HG03460 (cell line): ENCODE measurements around the gene KCNF1.

Experiments
- ATAC-seq: cut with Tn5 transposase; IDR thresholded peaks from one replicate; pipeline ENCODE4 v1.9.1; 2021; ENCODE audit not compliant: unreplicated experiment

The KCNF1 gene

GRCh38 chr2:10879624-10880585 lies 31.8 kb upstream of the KCNF1 start:
- ATAC-seq = no peak

- no peak for ATAC-seq
Observed at GRCh38 chr2:10880586-10881321, 31.0 kb upstream of the KCNF1 start.

- no peak for ATAC-seq
Observed at GRCh38 chr2:10882568-10882967, 29.2 kb upstream of the KCNF1 start.

DNA sequence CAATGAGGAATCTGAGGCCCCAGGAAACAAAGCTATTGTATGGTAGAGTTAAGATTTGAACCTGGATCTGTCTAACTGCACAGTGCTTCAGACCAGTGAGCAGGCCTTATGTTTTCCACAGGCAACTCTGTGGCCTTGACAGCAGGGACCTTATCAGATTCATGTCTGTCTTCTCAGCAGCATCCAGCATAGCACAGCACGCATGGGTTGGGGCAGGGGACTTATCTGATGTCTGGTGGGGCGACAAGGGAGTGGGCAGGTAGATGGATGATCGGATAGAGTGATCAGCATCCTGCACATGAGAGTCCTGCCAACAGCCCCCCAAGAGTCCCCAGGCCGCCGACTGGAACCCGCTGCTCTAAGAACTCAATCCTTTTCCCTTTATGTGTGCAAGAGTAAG lies 28.7 kb upstream of the KCNF1 start:
- no peak for ATAC-seq

- no peak for ATAC-seq
Observed at GRCh38 chr2:10883801-10884478, 27.8 kb upstream of the KCNF1 start.

GRCh38 chr2:10884574-10884975 lies 27.2 kb upstream of the KCNF1 start:
- no peak for ATAC-seq

DNA sequence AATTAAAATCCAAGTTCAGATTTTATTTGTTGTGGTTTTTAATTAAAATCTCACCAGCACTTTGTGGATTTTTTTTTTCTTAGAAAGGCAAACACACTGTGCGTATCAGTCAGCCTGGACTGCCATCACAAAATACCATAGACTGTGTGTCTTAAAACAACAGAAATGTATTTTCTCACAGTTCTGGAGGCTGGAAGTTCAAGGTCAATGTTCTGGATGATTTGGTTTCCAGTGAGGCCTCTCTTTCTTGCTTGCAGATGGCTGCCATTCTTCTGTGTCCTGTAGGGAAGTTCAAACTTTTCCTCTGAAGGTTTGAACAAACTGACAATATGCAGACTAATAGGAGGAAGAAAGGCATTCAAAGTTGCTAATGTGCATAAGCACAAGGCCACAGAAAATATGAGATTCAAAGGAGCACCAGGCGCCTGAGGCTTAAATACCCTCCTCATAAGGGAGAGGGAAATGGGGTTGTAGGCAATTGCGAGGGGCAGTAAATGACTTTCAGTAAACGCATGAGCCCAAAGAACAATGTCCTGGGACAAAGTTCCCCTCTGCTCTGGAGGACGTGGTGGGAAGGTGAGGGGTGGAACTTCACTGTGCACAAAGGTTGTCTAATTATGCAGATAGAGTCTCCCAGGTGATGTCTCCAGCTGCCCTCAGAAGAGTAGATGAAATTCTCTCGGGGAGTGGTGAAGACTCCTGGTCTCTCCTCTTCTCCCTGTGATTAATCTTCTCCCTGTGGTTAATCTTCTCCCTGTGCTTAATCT lies 26.5 kb upstream of the KCNF1 start:
- no peak for ATAC-seq

DNA sequence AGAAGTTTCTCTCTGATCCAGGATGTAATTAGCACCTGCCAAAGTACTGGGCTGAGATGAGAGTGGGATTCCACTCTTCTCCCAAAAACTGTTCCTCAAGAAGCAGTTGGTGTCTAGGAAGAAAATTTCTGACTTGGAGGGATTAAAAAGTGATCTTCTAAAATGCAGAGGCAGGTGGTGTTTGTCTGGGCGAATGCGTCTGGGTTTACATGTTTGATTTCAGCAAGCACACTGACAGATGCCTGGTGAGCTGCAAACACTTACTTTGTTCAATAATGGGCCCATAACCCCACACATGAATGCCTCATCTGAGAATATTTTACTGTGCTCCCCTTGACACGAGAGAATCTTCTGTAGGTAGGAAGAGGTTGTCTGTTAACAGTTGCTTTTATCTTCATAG lies 24.3 kb upstream of the KCNF1 start:
- no peak for ATAC-seq

GRCh38 chr2:10889651-10890215 lies 22.0 kb upstream of the KCNF1 start:
- no peak for ATAC-seq

DNA sequence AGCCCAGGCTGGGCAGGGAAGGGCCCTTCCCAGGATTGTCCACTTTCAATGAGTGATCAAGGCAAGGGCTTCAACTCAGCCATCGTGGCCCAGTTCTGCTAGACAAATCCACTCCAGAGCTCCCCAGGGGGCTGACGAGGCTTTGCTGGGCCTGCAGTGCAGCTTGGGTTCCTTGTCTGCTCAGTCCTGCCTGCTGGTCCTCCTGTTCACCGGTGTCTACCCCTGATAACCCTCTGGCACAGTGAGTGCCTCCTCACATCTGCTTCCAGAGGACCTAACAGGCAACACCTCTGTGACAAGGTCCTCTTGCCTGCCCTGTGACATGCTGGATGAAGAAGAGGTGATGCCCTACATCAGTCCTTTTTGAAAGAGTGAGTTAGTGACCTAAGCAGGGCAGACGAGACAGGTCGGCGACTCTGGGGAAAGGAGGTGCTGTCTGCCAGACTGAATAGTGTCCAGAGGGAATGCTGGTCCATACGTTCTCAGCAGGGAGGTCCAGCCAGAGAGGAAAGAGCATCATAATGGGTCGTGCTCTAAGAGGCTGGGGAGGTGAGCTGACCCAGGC lies 20.9 kb upstream of the KCNF1 start:
- no peak for ATAC-seq

GRCh38 chr2:10891390-10891789 lies 20.3 kb upstream of the KCNF1 start:
- no peak for ATAC-seq

GRCh38 chr2:10891848-10892247 lies 19.9 kb upstream of the KCNF1 start:
- ATAC-seq = no peak

- ATAC-seq = no peak
Observed at GRCh38 chr2:10892316-10892715, 19.4 kb upstream of the KCNF1 start.

DNA sequence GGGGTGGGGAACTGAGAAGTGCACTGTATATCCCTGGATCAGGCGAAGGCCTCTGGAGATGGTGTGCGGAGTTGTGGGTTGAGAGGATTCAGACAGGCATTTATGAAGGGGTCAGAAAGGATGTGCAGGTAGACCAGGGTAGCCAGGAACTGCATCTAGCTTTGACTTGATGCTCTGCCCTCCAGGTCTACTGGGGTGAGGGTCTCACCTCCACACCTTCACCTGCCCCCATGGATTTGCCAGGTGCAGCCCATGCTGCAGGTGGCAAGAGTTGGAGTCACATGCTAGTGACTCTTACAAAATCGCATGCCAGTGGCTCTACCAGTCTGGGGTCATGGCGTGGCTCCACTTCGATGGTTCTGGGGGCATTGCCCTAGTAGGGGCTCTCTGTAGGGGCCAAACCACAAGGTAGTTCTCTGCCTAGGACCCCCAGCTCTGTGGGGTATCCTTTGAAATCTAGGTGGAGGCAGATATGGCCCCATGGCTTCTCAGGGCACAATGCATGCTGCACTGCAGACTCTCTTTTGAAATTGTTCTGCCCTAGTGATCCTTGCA lies 18.9 kb upstream of the KCNF1 start:
- no peak for ATAC-seq

DNA sequence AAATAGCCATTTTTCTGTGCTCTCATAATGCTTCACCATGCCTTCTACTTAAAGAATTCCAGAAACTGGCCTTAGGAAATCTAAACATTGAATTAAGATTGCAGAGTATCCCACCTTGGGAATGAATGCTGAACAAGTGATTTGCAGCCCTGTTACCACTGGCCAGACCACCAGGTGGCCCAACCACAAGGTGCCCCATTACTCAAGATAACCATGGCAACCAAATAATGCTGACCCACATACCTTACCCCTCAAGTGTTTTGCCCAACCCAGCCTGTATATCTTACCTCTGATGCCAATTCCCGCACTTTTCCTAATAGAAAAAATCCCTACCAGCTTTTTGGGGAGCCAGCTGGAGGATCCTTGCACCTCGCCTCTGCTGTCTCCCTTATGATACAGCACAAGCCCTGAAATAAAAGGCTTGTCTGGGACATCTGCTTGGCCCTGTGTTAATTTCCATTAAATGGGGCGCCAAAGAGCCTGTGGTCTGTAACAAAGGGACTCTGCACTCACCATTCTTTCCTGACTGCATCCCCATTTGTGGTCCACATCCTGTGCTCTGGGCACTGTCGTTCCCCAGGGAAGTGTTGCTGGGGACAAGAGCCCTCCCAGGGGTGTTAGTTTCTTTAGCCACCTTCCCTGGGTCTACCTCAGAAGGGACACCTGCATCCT lies 17.3 kb upstream of the KCNF1 start:
- ATAC-seq = no peak

GRCh38 chr2:10895231-10895630 lies 16.5 kb upstream of the KCNF1 start:
- ATAC-seq = no peak

GRCh38 chr2:10897956-10898355 lies 13.8 kb upstream of the KCNF1 start:
- no peak for ATAC-seq

DNA sequence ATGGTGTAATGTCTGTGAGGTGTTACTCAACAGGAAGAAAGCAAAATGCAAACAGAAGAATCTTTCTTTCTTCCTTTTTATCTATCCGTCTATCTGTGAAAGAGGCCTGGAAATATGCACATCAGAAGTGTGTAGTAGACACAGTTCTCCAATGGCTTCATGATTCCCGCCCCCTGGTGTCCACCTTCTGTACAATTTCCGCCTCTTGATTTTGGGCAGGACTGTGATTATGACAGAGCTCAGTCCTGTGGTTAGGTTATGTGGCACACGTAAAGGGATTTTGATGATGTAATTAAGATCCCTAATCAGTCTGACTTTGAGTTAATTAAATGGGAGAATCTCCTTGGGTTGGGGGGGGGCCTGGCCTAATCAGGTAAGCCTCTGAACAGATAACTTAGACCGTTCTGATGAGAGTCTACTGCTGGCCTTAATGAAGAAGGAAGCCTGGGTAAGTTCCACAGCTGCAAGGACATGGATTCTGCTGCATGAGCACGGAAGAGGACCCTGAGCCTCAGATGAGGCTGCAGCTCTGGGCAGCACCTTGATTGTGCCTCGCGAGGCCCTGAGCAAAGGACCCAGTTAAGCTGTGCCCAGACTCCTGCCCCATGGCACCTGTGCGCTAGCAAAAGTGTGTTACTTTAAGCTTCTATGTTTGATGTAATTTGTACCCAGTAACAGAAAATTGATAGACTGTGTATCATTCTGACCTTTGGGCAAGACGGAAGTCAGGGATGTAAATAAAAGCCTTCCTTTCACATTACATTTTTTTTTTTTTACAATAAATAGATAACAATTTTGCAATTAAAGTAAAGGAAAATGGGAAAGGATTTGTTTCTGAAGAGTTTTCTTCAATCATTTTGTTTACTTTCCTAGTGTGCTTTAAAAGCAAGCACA lies 11.3 kb upstream of the KCNF1 start:
- ATAC-seq = no peak
